HCEC 1CT (cell line): ENCODE results near the gene APOOL.

Experiments
- DNase-seq: peaks from one replicate; pipeline ENCODE4 v3.0.0-alpha.2; 2017

Gene APOOL

GRCh38 chrX:85084770-85085393 is 81.2 kb downstream of the APOOL start:
- peak; percentile 34 for DNase-seq

GRCh38 chrX:85089321-85089840 is 85.7 kb downstream of the APOOL start:
- DNase-seq = no peak

GRCh38 chrX:85107407-85107806 is 103.7 kb downstream of the APOOL start:
- no peak for DNase-seq

- DNase-seq = no peak
Measured at GRCh38 chrX:85108165-85108564, 104.5 kb downstream of the APOOL start.

- peak; percentile 3 for DNase-seq
Measured at GRCh38 chrX:85109235-85109634, 105.6 kb downstream of the APOOL start.

GRCh38 chrX:85111347-85111746 is 107.7 kb downstream of the APOOL start:
- peak; percentile 2 for DNase-seq

GRCh38 chrX:85112293-85112692 is 108.6 kb downstream of the APOOL start:
- DNase-seq = no peak

GRCh38 chrX:85113746-85114145 is 110.1 kb downstream of the APOOL start:
- no peak for DNase-seq

GRCh38 chrX:85114171-85114570 is 110.5 kb downstream of the APOOL start:
- DNase-seq = no peak

GRCh38 chrX:85114776-85115175 is 111.1 kb downstream of the APOOL start:
- DNase-seq = no peak

- no peak for DNase-seq
Measured at GRCh38 chrX:85115252-85115651, 111.6 kb downstream of the APOOL start.

GRCh38 chrX:85136409-85136808 is 132.7 kb downstream of the APOOL start:
- DNase-seq = no peak

- DNase-seq = no peak
Measured at GRCh38 chrX:85139422-85139821, 135.7 kb downstream of the APOOL start.

GRCh38 chrX:85140964-85141363 is 137.3 kb downstream of the APOOL start:
- no peak for DNase-seq
